Panc1 (cell line): ENCODE data around the gene HCN4. TPM values are rescaled to one million over a fixed set of nuclear protein-coding genes. Genes with fewer than 3 reads are reported as not detected.

Experiments used
- ATAC-seq: fragments of 200-7000 bp; cut with Tn5 transposase; 2 replicates; pipeline ENCODE4 v1.9.1; 2020; ENCODE audit warnings: mild to moderate bottlenecking, moderate library complexity
- BruUV-seq: library from RNA; stranded (reverse); fragments of 400-500 nt; replicated peaks from 2 replicates; lab custom pipeline; 2021; lab: Mats Ljungman, UMichigan
- CTCF ChIA-PET: fragments of 300-600 bp; sonication (Branson Sonifier 250); formaldehyde crosslinking; loops from one replicate; lab custom pipeline; 2022; ENCODE audit warnings: antibody characterized with exemption; lab: Charles Lee
- POLR2A ChIA-PET: fragments of 300-600 bp; sonication (Branson Sonifier 250); formaldehyde crosslinking; loops from one replicate; lab custom pipeline; 2022; ENCODE audit warnings: antibody characterized with exemption; lab: Charles Lee
- DNase-seq: peaks from one replicate; pipeline ENCODE4 v3.0.0-alpha.2; 2010; ENCODE audit warnings: low read depth, low spot score
- H3K27ac ChIP-seq: 2 replicates; pipeline ENCODE4 v1.5.1; 2011; ENCODE audit warnings: mild to moderate bottlenecking, low read length, inconsistent platforms
- H3K27me3 ChIP-seq: fragments of 200-500 bp; sonication (Bioruptor generic); 2 replicates; pipeline ENCODE4 v1.6.0; 2014; ENCODE audit warnings: low read length, inconsistent platforms; ENCODE audit not compliant: control insufficient read depth, insufficient read depth
- H3K36me3 ChIP-seq: fragments of 200-500 bp; sonication (Bioruptor generic); 2 replicates; pipeline ENCODE4 v1.5.1; 2014; ENCODE audit warnings: inconsistent platforms, mild to moderate bottlenecking, low read length, moderate library complexity; ENCODE audit not compliant: control insufficient read depth, insufficient read depth
- H3K4me1 ChIP-seq: 2 replicates; pipeline ENCODE4 v1.5.1; 2011; ENCODE audit warnings: inconsistent platforms, mild to moderate bottlenecking, low read length, moderate library complexity; ENCODE audit not compliant: control insufficient read depth, insufficient read depth
- H3K4me3 ChIP-seq, 2 experiments: 2 replicates each; pipeline ENCODE4 v1.5.1; 2011 to 2012; ENCODE audit warnings: low read depth in 2 of 2, low read length in 2 of 2, mild to moderate bottlenecking in 2 of 2, inconsistent platforms in 1 of 2, moderate library complexity in 1 of 2
- H3K9me3 ChIP-seq: fragments of 200-500 bp; sonication (Bioruptor generic); 2 replicates; pipeline ENCODE4 v1.5.1; 2014; ENCODE audit warnings: low read depth, mild to moderate bottlenecking, inconsistent platforms, low read length, moderate library complexity; ENCODE audit not compliant: control insufficient read depth, insufficient read depth
- POLR2AphosphoS5 ChIP-seq: IDR thresholded peaks from 2 replicates; pipeline ENCODE4 v1.6.1; 2012; ENCODE audit warnings: mild to moderate bottlenecking, low read depth, low read length, moderate library complexity
- SIN3A ChIP-seq: IDR thresholded peaks from 2 replicates; pipeline ENCODE4 v1.6.1; 2012; ENCODE audit warnings: low read depth, mild to moderate bottlenecking, low read length, moderate library complexity, borderline replicate concordance; ENCODE audit not compliant: insufficient read depth
- TCF7L2 ChIP-seq: IDR thresholded peaks from 2 replicates; pipeline ENCODE4 v1.6.1; 2011; ENCODE audit warnings: mild to moderate bottlenecking, low read depth, low read length, inconsistent platforms
- in situ Hi-C: cut with HindIII; loops from 2 replicates; pipeline ENCODE4 v1.10.0; 2016; ENCODE audit warnings: low sequenced_read_pairs, low pct_unique_long_range_greater_than_20kb
- intact Hi-C: fragments of 100-400 bp; cut with micrococcal nuclease; formaldehyde crosslinking; loops from one replicate; pipeline ENCODE4 v1.10.0; 2022; ENCODE audit not compliant: unreplicated experiment
- total RNA-seq: library from RNA; stranded (reverse); gene quantifications from one replicate; pipeline ENCODE4 v1.2.1, GENCODE V29; 2021; ENCODE audit not compliant: unreplicated experiment
- TF ChIP-seq, protein P1 (sequence below), 2 experiments: IDR thresholded peaks; 2 replicates each; pipeline ENCODE4 v1.6.1; 2011 to 2012; ENCODE audit warnings: low read depth in 2 of 2, control low read depth in 1 of 2, low read length in 1 of 2, mild to moderate bottlenecking in 1 of 2, moderate library complexity in 1 of 2; ENCODE audit not compliant: insufficient read depth in 1 of 2
- TF ChIP-seq, protein P2 (sequence below): fragments of 450-650 bp; IDR thresholded peaks from 2 replicates; pipeline ENCODE4 v1.5.1; 2017; ENCODE audit warnings: mild to moderate bottlenecking

Gene HCN4
- total RNA-seq, 1 experiment from 2014 or later, result 0.15 TPM

DNA sequence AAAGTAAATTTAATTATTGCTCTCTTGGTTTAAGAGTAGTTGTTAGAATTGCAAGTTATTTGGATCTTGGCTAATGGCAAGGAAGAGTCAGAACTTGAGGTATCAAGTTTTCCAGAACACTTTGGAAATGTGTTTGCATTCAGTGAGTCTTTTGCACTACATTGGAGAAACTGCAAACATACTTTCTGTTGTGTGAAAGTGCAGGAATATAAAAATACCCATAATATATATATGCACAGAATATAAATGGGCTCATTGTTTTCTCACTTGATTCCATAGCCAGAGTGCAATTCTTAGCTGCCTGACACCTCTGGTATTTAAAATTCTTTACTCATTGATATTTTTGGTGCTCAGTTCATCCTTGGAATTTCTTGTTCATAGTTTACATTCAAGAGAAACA is 92.9 kb downstream of the HCN4 start:
- no TSS peak for BruUV-seq
- H3K4me3 ChIP-seq, result no peak overlapping the region
- ATAC-seq (no peak), DNase-seq (no peak)
- no peaks in the 10 kb centered on the region for H3K36me3 ChIP-seq
- in situ Hi-C loops (no loop called here), intact Hi-C loops (no loop called here)
- ChIA-PET CTCF (interaction anchor here (0.7 kb wide), 1 partner anchor 35 kb away, joined by 5 read pairs; no protein-coding TSS in a partner anchor), POLR2A (no interaction called here)
- no peak overlapping the region for H3K27ac ChIP-seq
- H3K27me3 ChIP-seq, result 0 out of 2 replicates have a peak, but pooled peaks cover 2% of the 10 kb centered on the region
- no peaks in the 10 kb centered on the region for H3K4me1 ChIP-seq
- H3K9me3 ChIP-seq, result no peaks in the 10 kb centered on the region
- TF ChIP-seq, protein P1, sequence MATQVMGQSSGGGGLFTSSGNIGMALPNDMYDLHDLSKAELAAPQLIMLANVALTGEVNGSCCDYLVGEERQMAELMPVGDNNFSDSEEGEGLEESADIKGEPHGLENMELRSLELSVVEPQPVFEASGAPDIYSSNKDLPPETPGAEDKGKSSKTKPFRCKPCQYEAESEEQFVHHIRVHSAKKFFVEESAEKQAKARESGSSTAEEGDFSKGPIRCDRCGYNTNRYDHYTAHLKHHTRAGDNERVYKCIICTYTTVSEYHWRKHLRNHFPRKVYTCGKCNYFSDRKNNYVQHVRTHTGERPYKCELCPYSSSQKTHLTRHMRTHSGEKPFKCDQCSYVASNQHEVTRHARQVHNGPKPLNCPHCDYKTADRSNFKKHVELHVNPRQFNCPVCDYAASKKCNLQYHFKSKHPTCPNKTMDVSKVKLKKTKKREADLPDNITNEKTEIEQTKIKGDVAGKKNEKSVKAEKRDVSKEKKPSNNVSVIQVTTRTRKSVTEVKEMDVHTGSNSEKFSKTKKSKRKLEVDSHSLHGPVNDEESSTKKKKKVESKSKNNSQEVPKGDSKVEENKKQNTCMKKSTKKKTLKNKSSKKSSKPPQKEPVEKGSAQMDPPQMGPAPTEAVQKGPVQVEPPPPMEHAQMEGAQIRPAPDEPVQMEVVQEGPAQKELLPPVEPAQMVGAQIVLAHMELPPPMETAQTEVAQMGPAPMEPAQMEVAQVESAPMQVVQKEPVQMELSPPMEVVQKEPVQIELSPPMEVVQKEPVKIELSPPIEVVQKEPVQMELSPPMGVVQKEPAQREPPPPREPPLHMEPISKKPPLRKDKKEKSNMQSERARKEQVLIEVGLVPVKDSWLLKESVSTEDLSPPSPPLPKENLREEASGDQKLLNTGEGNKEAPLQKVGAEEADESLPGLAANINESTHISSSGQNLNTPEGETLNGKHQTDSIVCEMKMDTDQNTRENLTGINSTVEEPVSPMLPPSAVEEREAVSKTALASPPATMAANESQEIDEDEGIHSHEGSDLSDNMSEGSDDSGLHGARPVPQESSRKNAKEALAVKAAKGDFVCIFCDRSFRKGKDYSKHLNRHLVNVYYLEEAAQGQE (IDR thresholded peaks at IDR 0.05; ENCODE audit: insufficient read depth in 1 of 2, low read depth in 2 of 2, low read length in 1 of 2), result no peak
- TF ChIP-seq, protein P2, sequence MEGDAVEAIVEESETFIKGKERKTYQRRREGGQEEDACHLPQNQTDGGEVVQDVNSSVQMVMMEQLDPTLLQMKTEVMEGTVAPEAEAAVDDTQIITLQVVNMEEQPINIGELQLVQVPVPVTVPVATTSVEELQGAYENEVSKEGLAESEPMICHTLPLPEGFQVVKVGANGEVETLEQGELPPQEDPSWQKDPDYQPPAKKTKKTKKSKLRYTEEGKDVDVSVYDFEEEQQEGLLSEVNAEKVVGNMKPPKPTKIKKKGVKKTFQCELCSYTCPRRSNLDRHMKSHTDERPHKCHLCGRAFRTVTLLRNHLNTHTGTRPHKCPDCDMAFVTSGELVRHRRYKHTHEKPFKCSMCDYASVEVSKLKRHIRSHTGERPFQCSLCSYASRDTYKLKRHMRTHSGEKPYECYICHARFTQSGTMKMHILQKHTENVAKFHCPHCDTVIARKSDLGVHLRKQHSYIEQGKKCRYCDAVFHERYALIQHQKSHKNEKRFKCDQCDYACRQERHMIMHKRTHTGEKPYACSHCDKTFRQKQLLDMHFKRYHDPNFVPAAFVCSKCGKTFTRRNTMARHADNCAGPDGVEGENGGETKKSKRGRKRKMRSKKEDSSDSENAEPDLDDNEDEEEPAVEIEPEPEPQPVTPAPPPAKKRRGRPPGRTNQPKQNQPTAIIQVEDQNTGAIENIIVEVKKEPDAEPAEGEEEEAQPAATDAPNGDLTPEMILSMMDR, result no peak
- TF ChIP-seq SIN3A (no peak), TCF7L2 (no peak), POLR2AphosphoS5 (no peak)

DNA sequence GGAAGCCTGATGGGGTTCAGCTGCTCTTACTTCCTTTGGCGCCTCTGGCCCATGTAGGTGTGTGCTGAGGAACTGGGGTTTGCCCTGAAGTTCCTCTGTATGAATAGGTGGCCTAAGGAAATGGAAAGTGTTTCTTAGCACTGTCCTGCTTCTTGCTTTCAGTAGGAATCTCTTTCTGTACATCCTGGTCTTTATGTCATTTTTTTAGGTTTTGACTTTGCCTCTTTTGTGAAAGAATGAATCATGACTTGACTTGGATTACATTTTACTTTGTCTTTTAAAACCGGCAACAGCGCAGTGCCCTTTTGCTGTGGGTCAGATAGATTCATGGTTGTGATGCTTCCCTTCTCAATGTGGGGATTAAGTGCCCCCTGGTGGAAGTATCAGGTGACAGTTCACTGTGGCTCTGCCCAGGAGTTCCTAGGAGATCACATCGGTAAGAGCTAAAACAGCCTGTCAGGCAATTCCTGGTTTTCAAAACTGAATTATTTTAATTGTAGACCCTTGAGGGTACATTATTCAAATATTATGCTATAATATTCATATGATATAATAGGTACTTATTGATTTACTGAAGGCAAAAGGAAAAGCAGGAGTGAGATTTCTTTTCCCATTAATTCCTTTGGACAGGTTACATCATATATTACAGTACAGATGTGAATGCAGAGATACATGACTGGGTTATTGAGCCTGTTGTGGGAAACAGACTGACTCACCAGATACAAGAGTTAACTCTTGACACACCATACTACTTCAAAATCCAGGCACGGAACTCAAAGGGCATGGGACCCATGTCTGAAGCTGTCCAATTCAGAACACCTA is 95.4 kb downstream of the HCN4 start:
- TF ChIP-seq, protein P2, result peak; percentile 87
- TF ChIP-seq TCF7L2, result no peak
- no TSS peak for BruUV-seq
- DNase-seq, result peak; percentile 45
- Histone ChIP-seq H3K27me3 (0 out of 2 replicates have a peak, but pooled peaks cover 2% of the 10 kb centered on the region), H3K36me3 (no peaks in the 10 kb centered on the region), H3K27ac (no peak overlapping the region), H3K4me3 (no peak overlapping the region), H3K4me1 (no peaks in the 10 kb centered on the region), H3K9me3 (no peaks in the 10 kb centered on the region)
- peak; percentile 96; the same call in 1 of the 2 replicates for ATAC-seq
- ChIA-PET POLR2A (no interaction called here), CTCF (interaction anchor here (0.7 to 2.1 kb wide), 2 partner anchors 32 to 358 kb away, joined by 3 to 17 read pairs; no protein-coding TSS in a partner anchor)
- intact Hi-C loops, result loop anchor here (1.0 kb wide), 1 partner anchor 32 kb away; no protein-coding TSS in a partner anchor
- in situ Hi-C loops, result no loop called here
